Erythroblast (primary cell): ENCODE results near the gene HAUS2.
"Not testable (repeated sequence)": the region's sequence is repeated elsewhere in the genome, so short reads cannot be mapped to it uniquely, and the experiment has no call there.

ENCODE experiments used
- DNase-seq, 2 experiments: peaks; one replicate each; lab custom pipeline; 2025; lab: John Stamatoyannopoulos, UW
- GATA1 ChIP-seq: IDR thresholded peaks from 2 replicates; pipeline ENCODE4 v1.6.1; 2011; ENCODE audit warnings: low read depth, mild to moderate bottlenecking, control low read depth, low read length, moderate library complexity
- POLR2A ChIP-seq: IDR thresholded peaks from 2 replicates; pipeline ENCODE4 v1.6.1; 2011; ENCODE audit warnings: mild to moderate bottlenecking, low read length

The HAUS2 gene

DNA sequence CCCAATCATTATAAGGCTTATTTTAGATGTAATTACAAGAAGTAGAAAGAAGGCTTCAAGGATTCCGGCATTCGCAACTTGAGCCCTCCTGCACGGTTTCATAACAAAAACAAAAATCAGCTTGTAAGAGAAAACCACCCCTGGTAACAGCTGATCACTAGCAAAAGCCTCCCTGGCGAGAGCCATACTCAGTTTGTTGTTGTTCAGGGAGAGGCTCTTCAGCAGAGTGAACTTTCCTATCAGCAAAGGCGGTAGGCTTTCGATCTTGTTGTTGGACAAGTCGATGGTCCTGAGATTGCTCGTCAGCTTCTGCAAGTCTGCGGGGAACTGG, 755 bp upstream of the HAUS2 start:
- peak in 1 of 2 experiments; percentile 87 for DNase-seq
- no peak for TF ChIP-seq GATA1
- TF ChIP-seq POLR2A = no peak

DNA sequence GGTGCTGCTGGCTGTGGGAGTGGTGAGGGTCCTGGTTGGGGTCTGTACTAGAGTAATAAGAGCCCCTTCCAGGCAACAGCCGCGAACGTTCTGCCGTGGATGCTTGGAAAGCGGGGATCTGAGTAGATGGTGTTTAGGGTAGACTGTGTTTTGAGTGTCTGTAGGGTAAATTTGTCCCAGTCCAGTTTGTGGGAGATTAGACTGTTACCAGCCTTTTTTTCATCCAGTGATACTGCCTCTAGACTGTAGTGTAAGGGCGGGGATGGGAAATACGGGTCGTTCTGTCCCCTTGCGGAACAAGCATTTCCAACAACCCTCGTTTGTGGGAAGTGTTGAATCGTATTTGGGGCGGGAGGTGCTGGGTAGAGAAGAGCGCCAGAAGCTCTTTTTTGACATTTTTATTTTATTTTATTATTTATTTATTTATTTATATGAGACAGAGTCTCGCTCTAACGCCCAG, 424 bp downstream of the HAUS2 start:
- DNase-seq = peak; percentile 78 to 84
- TF ChIP-seq GATA1 (no peak), POLR2A (no peak)

DNA sequence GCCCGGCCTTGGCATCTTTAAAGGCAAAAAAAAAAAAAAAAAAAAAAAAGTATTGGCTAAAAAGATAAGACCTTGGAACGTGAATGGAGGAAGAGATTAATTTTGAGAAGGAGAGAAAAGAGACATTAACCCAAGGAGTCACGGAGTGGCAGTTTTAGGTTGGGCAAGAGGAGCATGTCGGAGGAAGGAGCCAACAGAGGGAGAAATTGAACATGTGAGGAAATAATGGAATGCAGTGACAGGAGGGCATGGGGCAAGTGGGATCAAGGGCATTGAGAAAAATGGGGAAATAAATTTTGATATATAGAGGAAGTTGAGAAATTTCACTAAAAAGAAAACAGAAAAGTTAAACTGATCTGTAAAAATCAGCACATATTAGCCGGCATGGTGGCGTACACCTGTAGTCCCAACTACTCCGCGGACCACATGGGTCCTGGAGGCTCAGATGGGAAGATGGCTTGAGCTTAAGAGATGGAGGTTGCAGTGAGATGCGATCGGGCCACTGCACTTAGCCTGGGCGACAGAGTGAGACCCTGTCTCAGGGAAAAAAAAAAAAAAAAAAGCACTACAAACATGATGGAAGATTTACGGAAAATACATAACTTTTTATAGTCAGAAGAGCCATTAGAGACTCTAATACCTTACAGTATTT, 1.2 kb downstream of the HAUS2 start:
- no peak for TF ChIP-seq GATA1
- no peak for TF ChIP-seq POLR2A
- DNase-seq = peak; percentile 75 to 82

DNA sequence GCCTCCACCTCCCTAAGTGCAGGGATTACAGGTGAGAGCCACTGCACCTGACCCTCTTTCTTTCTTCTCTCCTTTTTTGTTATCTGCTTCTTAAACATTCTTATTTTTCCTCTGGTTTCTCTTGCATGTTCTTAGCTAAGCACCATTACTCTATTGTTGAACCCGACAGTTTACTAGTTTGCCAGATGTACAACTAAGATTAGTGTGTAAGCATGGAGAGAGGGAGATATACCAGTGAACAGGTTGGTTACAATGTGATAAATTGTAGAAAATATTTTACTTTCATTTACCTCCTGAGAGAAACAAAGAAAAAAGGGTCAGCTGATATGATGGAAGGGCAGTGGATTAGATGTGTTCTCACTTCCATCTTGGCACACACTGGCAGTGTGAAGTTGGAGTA, 4.9 kb downstream of the HAUS2 start:
- DNase-seq = peak; percentile 39 to 65
- TF ChIP-seq POLR2A (no peak), GATA1 (no peak)

DNA sequence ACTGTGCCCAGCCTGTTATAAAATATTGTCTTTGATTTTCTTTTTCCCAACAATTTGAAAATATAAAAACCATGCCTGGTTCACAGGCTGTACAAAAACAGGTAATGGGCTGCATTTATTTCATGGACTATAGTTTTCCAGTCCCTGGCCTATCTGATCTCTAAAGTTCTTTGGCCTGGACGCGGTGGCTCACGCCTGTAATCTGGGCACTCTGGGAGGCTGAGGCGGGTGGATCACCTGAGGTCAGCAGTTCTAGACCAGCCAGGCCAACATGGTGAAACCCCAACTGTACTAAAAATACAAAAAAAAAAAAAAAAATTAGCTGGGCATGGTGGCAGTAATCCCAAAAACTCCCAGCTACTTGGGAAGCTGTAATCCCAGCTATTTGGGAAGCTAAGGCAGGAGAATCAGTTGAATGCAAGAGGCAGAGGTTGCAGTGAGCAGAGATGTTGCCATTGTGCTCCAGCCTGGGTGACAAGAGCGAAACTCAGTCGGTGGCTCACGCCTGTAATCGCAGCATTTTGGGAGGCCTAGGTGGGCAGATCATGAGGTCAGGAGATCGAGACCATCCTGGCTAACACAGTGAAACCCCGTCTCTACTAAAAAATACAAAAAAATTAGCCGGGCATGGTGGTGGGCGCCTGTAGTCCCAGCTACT, 8.0 kb downstream of the HAUS2 start:
- DNase-seq = not testable (repeated sequence)

DNA sequence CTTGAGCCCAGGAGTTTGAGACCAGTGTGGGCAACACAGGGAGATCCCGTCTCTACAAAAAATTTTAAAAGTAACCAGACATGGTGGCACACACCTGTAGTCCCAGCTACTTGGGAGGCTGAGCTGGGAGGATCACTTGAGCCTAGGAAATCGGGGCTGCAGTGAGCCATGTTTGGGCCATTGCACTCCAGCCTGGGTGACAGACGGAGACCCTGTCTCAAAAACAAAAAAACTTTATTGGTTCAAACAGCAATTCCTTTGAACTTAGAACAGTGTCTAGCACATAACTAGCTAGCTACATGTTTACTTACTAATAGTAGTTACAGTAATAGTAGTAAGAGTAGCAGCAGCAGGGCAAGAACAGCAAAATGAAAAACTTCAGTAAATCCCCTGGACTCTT, 10.1 kb downstream of the HAUS2 start:
- TF ChIP-seq GATA1 = no peak
- no peak for TF ChIP-seq POLR2A
- DNase-seq = no peak

DNA sequence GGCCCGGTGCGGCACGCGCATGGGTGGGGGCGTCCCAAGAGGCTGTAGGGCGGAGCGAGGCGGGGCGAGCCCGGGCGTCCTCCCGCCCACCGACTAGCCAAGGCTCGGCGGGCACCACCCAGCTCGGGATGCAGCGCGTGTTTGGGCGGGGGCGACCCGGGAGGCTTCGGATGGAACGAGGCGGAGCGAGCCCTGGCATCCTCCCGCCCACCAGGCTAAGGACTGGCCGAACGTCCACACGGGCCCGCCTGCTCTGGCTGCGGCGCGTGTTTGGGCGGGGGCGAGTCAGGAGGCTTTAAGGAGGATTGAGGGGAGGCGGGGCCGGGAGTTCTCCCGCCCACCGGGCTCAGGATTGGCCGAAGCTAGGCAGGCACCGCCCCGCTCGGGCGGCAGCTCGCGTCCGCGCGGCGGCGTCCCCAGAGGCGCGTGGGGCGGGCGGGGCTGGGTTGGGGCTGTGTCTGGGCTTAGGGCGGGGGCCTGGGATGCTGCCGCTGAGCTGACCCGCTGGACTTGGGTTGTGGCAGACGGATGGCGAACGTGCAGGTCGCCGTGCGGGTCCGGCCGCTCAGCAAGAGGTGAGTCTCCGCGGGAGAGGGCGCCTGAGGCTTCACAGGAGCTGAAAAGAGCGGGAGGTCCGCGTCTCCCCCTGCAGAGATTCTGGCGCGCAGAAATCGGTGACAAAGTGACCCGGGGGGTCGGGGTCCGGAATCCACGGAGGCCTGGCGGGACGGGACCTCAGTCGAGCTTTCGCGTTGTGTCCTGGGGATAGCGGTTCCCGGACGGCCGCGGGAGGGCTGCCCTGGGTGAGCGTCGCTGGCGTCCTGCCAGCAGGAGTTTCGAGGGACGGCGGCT, 26.8 kb downstream of the HAUS2 start, which contains the start of gene STARD9:
STARD9 (plus strand) TSS at position 419 of the 852 bp plus-strand sequence; CDS start at position 529, 110 bp downstream.
- peak; percentile 98 to 99 for DNase-seq
- peak; percentile 51 for TF ChIP-seq POLR2A
- no peak for TF ChIP-seq GATA1

DNA sequence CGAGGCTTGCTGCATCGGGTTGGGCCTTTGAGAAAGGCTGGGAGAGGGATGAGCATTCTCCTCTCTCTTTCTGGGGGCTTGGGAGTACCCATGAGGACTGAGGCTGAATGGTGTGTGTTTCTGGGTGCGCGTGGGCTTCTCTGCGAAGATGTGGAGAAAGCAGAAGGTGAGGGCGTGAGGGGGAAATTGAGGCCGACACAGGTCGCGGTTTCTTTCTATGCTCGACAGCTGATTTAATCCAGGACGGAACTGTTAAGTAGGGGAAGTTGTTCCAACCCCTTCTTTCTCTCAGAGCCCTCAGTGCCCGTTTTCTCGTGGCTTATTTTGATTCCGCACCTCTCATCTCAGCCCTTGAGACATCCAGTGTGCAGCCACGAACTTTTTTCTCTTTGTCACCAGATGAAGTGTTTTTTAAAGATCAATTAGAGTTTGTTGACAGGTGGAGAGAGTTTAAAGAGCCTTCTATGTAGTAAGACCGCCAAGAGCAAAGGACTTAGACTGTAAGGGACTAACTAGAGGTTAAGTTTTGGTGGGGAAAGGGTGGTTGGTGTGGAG, 27.5 kb downstream of the HAUS2 start:
- no peak for TF ChIP-seq GATA1
- no peak for TF ChIP-seq POLR2A
- DNase-seq = no peak

DNA sequence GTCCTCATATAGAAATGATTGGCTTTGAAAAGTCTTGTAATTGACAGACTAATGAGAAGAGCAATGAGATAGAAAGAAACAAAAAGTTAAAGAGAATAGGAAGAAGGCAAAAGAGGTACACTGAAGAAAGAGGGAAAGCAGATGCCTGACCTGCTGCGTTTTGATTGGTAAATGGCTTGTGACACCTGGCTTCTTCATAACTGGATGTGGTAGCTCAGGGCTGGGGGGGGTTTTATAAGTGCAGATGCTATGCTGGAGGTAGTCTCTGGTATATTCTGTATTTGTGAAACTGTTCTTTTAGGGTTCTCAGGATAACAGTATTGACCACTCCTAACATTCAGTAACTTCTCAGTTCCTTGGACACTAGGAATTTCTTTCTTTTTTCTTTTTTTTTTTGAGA, 28.1 kb downstream of the HAUS2 start:
- no peak for TF ChIP-seq POLR2A
- no peak for TF ChIP-seq GATA1
- DNase-seq = no peak

DNA sequence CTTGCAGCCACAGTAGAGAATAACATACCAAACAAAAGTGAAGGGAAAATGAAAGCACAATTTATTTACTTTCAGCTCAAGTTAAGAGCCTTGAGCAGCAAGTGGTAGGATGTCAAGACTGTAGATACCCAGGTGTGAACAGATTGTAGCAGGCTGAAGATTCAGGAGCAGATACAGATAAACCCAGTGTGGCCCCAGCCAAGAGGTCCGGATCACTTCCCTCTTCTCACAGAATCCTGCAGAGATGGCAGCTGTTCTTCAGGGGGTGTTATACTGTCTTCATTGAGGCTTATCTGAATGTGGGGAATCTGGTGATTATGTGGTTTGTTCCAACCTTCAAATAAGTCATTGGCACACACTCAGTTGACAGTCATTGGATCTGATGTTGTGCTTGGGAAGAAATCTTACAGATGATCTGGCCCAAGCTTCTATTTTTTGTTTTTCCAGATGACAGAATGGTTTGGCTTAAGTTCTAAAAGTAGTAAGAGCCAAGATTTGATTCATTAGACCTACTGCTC, 28.9 kb downstream of the HAUS2 start:
- DNase-seq = no peak
- TF ChIP-seq POLR2A (no peak), GATA1 (no peak)

DNA sequence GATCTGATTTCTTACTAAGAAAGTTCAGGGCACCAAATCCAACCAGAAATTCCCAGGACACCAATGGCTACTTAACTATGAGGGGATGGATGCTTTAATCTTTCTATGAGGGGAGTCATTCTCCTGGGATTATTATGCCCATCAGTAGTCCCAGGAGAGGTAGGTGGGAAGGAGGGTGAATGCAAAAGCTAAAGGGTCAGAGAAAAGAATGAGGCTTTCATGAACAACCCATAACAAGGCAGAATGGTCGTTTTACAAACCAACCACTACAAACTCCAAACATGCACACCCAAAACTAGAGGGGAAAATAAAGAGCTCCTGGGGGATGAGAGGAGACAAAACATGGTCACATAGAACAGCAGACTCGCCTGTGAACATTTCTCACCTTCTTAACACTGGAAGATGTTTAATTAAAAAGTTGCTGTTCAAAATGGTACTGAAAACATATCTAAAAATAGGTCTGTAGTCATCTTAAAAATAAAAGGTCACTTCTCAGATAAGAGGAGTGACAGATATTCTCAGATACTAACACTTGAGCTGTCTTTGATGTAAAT, 30.4 kb downstream of the HAUS2 start:
- DNase-seq = no peak
- TF ChIP-seq POLR2A = no peak

DNA sequence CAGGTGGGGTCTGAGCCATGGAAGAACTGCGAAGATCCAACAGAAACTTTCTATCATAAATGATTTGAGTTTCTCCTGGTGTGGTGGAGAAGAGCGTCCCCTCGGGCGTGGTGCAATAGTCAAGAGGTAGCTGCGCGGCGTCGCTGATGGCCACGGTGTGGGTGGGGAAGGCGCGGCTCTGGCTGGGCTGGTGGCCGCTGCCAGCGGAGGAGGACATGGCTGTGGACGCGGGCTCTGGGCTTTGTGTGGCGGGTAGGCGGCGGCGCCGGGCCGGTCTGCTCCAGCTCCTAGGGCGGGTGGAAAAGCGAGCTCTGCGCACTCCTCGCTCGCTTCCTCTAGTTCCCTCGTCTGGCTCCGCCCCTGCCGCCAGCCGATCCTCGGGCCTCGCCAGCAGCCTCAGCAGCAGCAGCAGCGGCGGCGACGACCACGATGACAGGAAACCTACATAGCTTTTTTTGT, 32.7 kb downstream of the HAUS2 start:
- TF ChIP-seq GATA1 (no peak), POLR2A (no peak)

More for the DNA sequence above, 32.7 kb downstream of the HAUS2 start:
- DNase-seq = peak; percentile 72 to 75
